Activated CD8-positive, alpha-beta memory T cell treated with anti-CD3 and anti-CD28 coated beads, Interleukin-2, amount 10 ng/mL, durations not matched to agents 7 days and 5 days (primary cell): ENCODE results near the gene PRELP. TPM values are rescaled to one million over a fixed set of nuclear protein-coding genes. Genes with fewer than 3 reads are reported as not detected.

Experiments used
- ATAC-seq: fragments of 150-1000 bp; cut with Tn5 transposase; one replicate; pipeline ENCODE4 v1.10.0; 2021; ENCODE audit warnings: moderate library complexity
- CTCF ChIA-PET: fragments of 350-600 bp; sonication (Branson Sonifier 250); formaldehyde crosslinking; loops from one replicate; lab custom pipeline; 2021; ENCODE audit warnings: antibody characterized with exemption; lab: Charles Lee
- DNase-seq: peaks from one replicate; pipeline ENCODE4 v3.0.0-alpha.2; 2020
- H3K27ac Mint-ChIP-seq: one replicate; pipeline ENCODE4 v1.8.0; 2021; ENCODE audit warnings: mild to moderate bottlenecking, mixed read lengths
- H3K27me3 Mint-ChIP-seq: one replicate; pipeline ENCODE4 v1.8.0; 2021; ENCODE audit warnings: mixed read lengths
- H3K36me3 Mint-ChIP-seq: one replicate; pipeline ENCODE4 v1.8.0; 2021; ENCODE audit warnings: mild to moderate bottlenecking, mixed read lengths
- H3K4me1 Mint-ChIP-seq: one replicate; pipeline ENCODE4 v1.8.0; 2021; ENCODE audit warnings: mixed read lengths
- H3K4me3 Mint-ChIP-seq: one replicate; pipeline ENCODE4 v1.8.0; 2021; ENCODE audit warnings: mild to moderate bottlenecking, moderate library complexity, mixed read lengths
- H3K9me3 Mint-ChIP-seq: one replicate; pipeline ENCODE4 v1.8.0; 2022; ENCODE audit warnings: low read depth, mixed read lengths
- total RNA-seq, 2 experiments: library from RNA; stranded (reverse); gene quantifications; one replicate each; pipeline ENCODE4 v1.2.3, GENCODE V29; 2021

The PRELP gene
- total RNA-seq, 2 experiments from 2014 or later, result not detected

GRCh38 chr1:203473281-203473680, 2.3 kb upstream of the PRELP start:
- H3K4me1 Mint-ChIP-seq, result peaks cover 7% of the 10 kb centered on the region
- peaks cover 66% of the 10 kb centered on the region for H3K27me3 Mint-ChIP-seq
- ATAC-seq (no peak), DNase-seq (no peak)
- H3K4me3 Mint-ChIP-seq, result no peak overlapping the region
- no peaks in the 10 kb centered on the region for H3K36me3 Mint-ChIP-seq
- H3K27ac Mint-ChIP-seq, result no peak overlapping the region
- CTCF ChIA-PET, result interaction anchor here (1.7 kb wide), 1 partner anchor 31 kb away, joined by 4 read pairs; no protein-coding TSS in a partner anchor
- no peaks in the 10 kb centered on the region for H3K9me3 Mint-ChIP-seq

- CTCF ChIA-PET, result interaction anchor here (1.4 kb wide), 1 partner anchor 13 kb away, joined by 4 read pairs; no protein-coding TSS in a partner anchor
- Mint-ChIP-seq H3K27ac (no peak overlapping the region), H3K27me3 (peaks cover 62% of the 10 kb centered on the region), H3K4me1 (peaks cover 7% of the 10 kb centered on the region), H3K4me3 (no peak overlapping the region), H3K9me3 (no peaks in the 10 kb centered on the region), H3K36me3 (no peaks in the 10 kb centered on the region)
- ATAC-seq (no peak), DNase-seq (no peak)
These were observed 1.8 kb upstream of the PRELP start for GRCh38 chr1:203473781-203474305.

- CTCF ChIA-PET, result interaction anchor here (0.6 to 3.7 kb wide), 7 partner anchors 9 to 209 kb away, joined by 3 to 35 read pairs (median 5); no protein-coding TSS in a partner anchor
- ATAC-seq (no peak), DNase-seq (no peak)
- Mint-ChIP-seq H3K4me3 (no peak overlapping the region), H3K4me1 (peaks cover 7% of the 10 kb centered on the region), H3K36me3 (no peaks in the 10 kb centered on the region), H3K27ac (no peak overlapping the region), H3K27me3 (peaks cover 49% of the 10 kb centered on the region), H3K9me3 (no peaks in the 10 kb centered on the region)
These were observed 709 bp downstream of the PRELP start for GRCh38 chr1:203476216-203476814.

GRCh38 chr1:203477748-203478147, 2.1 kb downstream of the PRELP start:
- no peaks in the 10 kb centered on the region for H3K36me3 Mint-ChIP-seq
- no peak overlapping the region for H3K4me3 Mint-ChIP-seq
- H3K27ac Mint-ChIP-seq, result no peak overlapping the region
- H3K4me1 Mint-ChIP-seq, result peaks cover 7% of the 10 kb centered on the region
- ATAC-seq (no peak), DNase-seq (no peak)
- H3K27me3 Mint-ChIP-seq, result peaks cover 40% of the 10 kb centered on the region
- CTCF ChIA-PET, result interaction anchor here (1.3 to 3.7 kb wide), 7 partner anchors 10 to 211 kb away, joined by 3 to 35 read pairs (median 6); no protein-coding TSS in a partner anchor
- no peaks in the 10 kb centered on the region for H3K9me3 Mint-ChIP-seq

GRCh38 chr1:203478231-203478630, 2.6 kb downstream of the PRELP start:
- H3K4me3 Mint-ChIP-seq, result no peak overlapping the region
- H3K36me3 Mint-ChIP-seq, result no peaks in the 10 kb centered on the region

GRCh38 chr1:203478986-203479385, 3.4 kb downstream of the PRELP start:
- CTCF ChIA-PET, result interaction anchor here (0.6 to 3.7 kb wide), 4 partner anchors 9 to 141 kb away, joined by 4 to 35 read pairs (median 4); no protein-coding TSS in a partner anchor
- Mint-ChIP-seq H3K4me1 (peaks cover 7% of the 10 kb centered on the region), H3K4me3 (no peak overlapping the region), H3K27me3 (peaks cover 30% of the 10 kb centered on the region), H3K27ac (no peak overlapping the region), H3K36me3 (no peaks in the 10 kb centered on the region), H3K9me3 (no peaks in the 10 kb centered on the region)
- ATAC-seq (no peak), DNase-seq (no peak)

More at GRCh38 chr1:203478231-203478630, 2.6 kb downstream of the PRELP start:
- Mint-ChIP-seq H3K27ac (no peak overlapping the region), H3K27me3 (peaks cover 38% of the 10 kb centered on the region), H3K9me3 (no peaks in the 10 kb centered on the region), H3K4me1 (peaks cover 7% of the 10 kb centered on the region)
- DNase-seq (no peak), ATAC-seq (no peak)
- CTCF ChIA-PET, result interaction anchor here (1.3 to 3.7 kb wide), 6 partner anchors 9 to 211 kb away, joined by 3 to 35 read pairs (median 6); no protein-coding TSS in a partner anchor

GRCh38 chr1:203479646-203480045, 4.0 kb downstream of the PRELP start:
- no peak for ATAC-seq
- peaks cover 27% of the 10 kb centered on the region for H3K27me3 Mint-ChIP-seq
- no peaks in the 10 kb centered on the region for H3K36me3 Mint-ChIP-seq
- peaks cover 7% of the 10 kb centered on the region for H3K4me1 Mint-ChIP-seq
- no peak overlapping the region for H3K27ac Mint-ChIP-seq
- H3K4me3 Mint-ChIP-seq, result no peak overlapping the region
- CTCF ChIA-PET, result interaction anchor here (0.6 to 2.0 kb wide), 3 partner anchors 142 to 212 kb away, joined by 4 to 8 read pairs (median 4); no protein-coding TSS in a partner anchor
- no peak for DNase-seq
- H3K9me3 Mint-ChIP-seq, result no peaks in the 10 kb centered on the region

GRCh38 chr1:203480084-203480483, 4.5 kb downstream of the PRELP start:
- Mint-ChIP-seq H3K27ac (no peak overlapping the region), H3K9me3 (no peaks in the 10 kb centered on the region), H3K4me1 (peaks cover 7% of the 10 kb centered on the region), H3K4me3 (no peak overlapping the region), H3K36me3 (no peaks in the 10 kb centered on the region), H3K27me3 (peaks cover 24% of the 10 kb centered on the region)
- ATAC-seq (no peak), DNase-seq (no peak)
- CTCF ChIA-PET, result interaction anchor here (1.2 to 2.0 kb wide), 2 partner anchors 210 to 213 kb away, joined by 4 to 8 read pairs; no protein-coding TSS in a partner anchor

- Mint-ChIP-seq H3K27me3 (peaks cover 21% of the 10 kb centered on the region), H3K36me3 (no peaks in the 10 kb centered on the region), H3K9me3 (no peaks in the 10 kb centered on the region), H3K27ac (no peak overlapping the region), H3K4me1 (peaks cover 7% of the 10 kb centered on the region), H3K4me3 (no peak overlapping the region)
- CTCF ChIA-PET, result interaction anchor here (1.2 to 2.0 kb wide), 2 partner anchors 211 to 213 kb away, joined by 4 to 8 read pairs; no protein-coding TSS in a partner anchor
- DNase-seq (peak; percentile 68), ATAC-seq (peak; percentile 57)
These were observed 5.0 kb downstream of the PRELP start for GRCh38 chr1:203480525-203481084.

GRCh38 chr1:203481196-203481595, 5.6 kb downstream of the PRELP start:
- Mint-ChIP-seq H3K27ac (no peak overlapping the region), H3K4me1 (peaks cover 7% of the 10 kb centered on the region), H3K36me3 (no peaks in the 10 kb centered on the region), H3K4me3 (no peak overlapping the region), H3K27me3 (peaks cover 15% of the 10 kb centered on the region), H3K9me3 (no peaks in the 10 kb centered on the region)
- DNase-seq, result no peak
- CTCF ChIA-PET, result interaction anchor here (2.0 kb wide), 1 partner anchor 214 kb away, joined by 8 read pairs; no protein-coding TSS in a partner anchor
- ATAC-seq, result no peak

GRCh38 chr1:203486618-203487370, 11.2 kb downstream of the PRELP start:
- no peak for DNase-seq

GRCh38 chr1:203488539-203488938, 12.9 kb downstream of the PRELP start:
- H3K27me3 Mint-ChIP-seq, result peaks cover 7% of the 10 kb centered on the region
- ATAC-seq (no peak), DNase-seq (no peak)
- H3K9me3 Mint-ChIP-seq, result no peaks in the 10 kb centered on the region
- no peak overlapping the region for H3K27ac Mint-ChIP-seq
- H3K4me3 Mint-ChIP-seq, result no peak overlapping the region
- H3K4me1 Mint-ChIP-seq, result peaks cover 4% of the 10 kb centered on the region
- no peaks in the 10 kb centered on the region for H3K36me3 Mint-ChIP-seq
- CTCF ChIA-PET, result interaction anchor here (0.7 to 10.0 kb wide), 37 partner anchors 9 to 448 kb away, joined by 3 to 195 read pairs (median 4); partner anchors contain the start of genes BTG2 and PRELP

More at GRCh38 chr1:203486618-203487370, 11.2 kb downstream of the PRELP start:
- Mint-ChIP-seq H3K27me3 (peaks cover under 1% of the 10 kb centered on the region), H3K4me1 (peaks cover 4% of the 10 kb centered on the region), H3K36me3 (no peaks in the 10 kb centered on the region), H3K27ac (no peak overlapping the region), H3K4me3 (no peak overlapping the region), H3K9me3 (no peaks in the 10 kb centered on the region)
- ATAC-seq, result no peak
- CTCF ChIA-PET, result interaction anchor here (0.7 to 10.0 kb wide), 15 partner anchors 10 to 447 kb away, joined by 3 to 195 read pairs (median 5); partner anchors contain the start of genes BTG2 and PRELP
